GM12878 (cell line): ENCODE measurements around the gene POLR3F. TPM values are rescaled to one million over a fixed set of nuclear protein-coding genes. Genes with fewer than 3 reads are reported as not detected.

ENCODE experiments used
- ATAC-seq: fragments of 200-7000 bp; cut with Tn5 transposase; 3 replicates; pipeline ENCODE4 v1.9.1; 2020; ENCODE audit warnings: mild to moderate bottlenecking, moderate library complexity
- BruUV-seq: library from RNA; stranded (reverse); fragments of 400-500 nt; replicated peaks from 2 replicates; lab custom pipeline; 2021; lab: Mats Ljungman, UMichigan
- CTCF ChIA-PET: fragments of 300-600 bp; sonication (Branson Sonifier 250); formaldehyde crosslinking; extraction: SDS; loops from one replicate; lab custom pipeline; 2021; ENCODE audit warnings: inconsistent platforms; lab: Yijun Ruan, JAX
- POLR2A ChIA-PET: fragments of 350-600 bp; formaldehyde crosslinking; extraction: SDS; loops from one replicate; lab custom pipeline; 2021; ENCODE audit warnings: inconsistent platforms; lab: Charles Lee
- RAD21 ChIA-PET: fragments of 300-600 bp; sonication (Branson Sonifier 250); formaldehyde crosslinking; loops from one replicate; lab custom pipeline; 2023; ENCODE audit warnings: antibody characterized with exemption; ENCODE audit not compliant: unreplicated experiment; lab: Charles Lee
- SMC1A ChIA-PET: fragments of 300-600 bp; sonication (Branson Sonifier 250); formaldehyde crosslinking; loops from one replicate; lab custom pipeline; 2023; ENCODE audit not compliant: unreplicated experiment, uncharacterized antibody; lab: Charles Lee
- DNase-seq: peaks from one replicate; pipeline ENCODE4 v3.0.0-alpha.2; 2011; ENCODE audit warnings: low read depth, low spot score
- FAIRE-seq: peaks from 3 replicates; lab custom pipeline; 2011; peaks lifted over from hg19 to GRCh38; lab: Jason Lieb, UNC
- H2AFZ ChIP-seq: 2 replicates; pipeline ENCODE4 v1.6.0; 2011; ENCODE audit warnings: low read depth, low read length, control low read depth; ENCODE audit not compliant: control insufficient read depth
- H3K27ac ChIP-seq: 2 replicates; pipeline ENCODE4 v1.5.1; 2011; ENCODE audit warnings: control low read depth; ENCODE audit not compliant: control insufficient read depth, insufficient read depth
- H3K27me3 ChIP-seq, 2 experiments: replicated peaks in 1 of 2; 2 replicates each; pipeline versions ENCODE4 v1.6.0 to v1.6.1; 2011; ENCODE audit warnings: low read length in 1 of 2; ENCODE audit not compliant: control insufficient read depth in 2 of 2, insufficient read depth in 2 of 2
- H3K36me3 ChIP-seq, 2 experiments: 2 replicates each; pipeline ENCODE4 v1.5.1; 2011; ENCODE audit warnings: low read length in 1 of 2; ENCODE audit not compliant: control insufficient read depth in 2 of 2, insufficient read depth in 2 of 2
- H3K4me1 ChIP-seq: 2 replicates; pipeline ENCODE4 v1.6.1; 2011; ENCODE audit warnings: mild to moderate bottlenecking, low read length, moderate library complexity, mixed read lengths; ENCODE audit not compliant: control insufficient read depth, insufficient read depth
- H3K4me2 ChIP-seq: 2 replicates; pipeline ENCODE4 v1.6.0; 2011; ENCODE audit warnings: control low read depth; ENCODE audit not compliant: control insufficient read depth, insufficient read depth
- H3K4me3 ChIP-seq: fragments of 200-600 bp; sonication (generic); 2 replicates; pipeline ENCODE4 v1.5.1; 2016
- H3K79me2 ChIP-seq: 2 replicates; pipeline ENCODE4 v1.6.0; 2011; ENCODE audit warnings: low read length; ENCODE audit not compliant: control insufficient read depth, insufficient read depth
- H3K9ac ChIP-seq: 2 replicates; pipeline ENCODE4 v1.8.0; 2011; ENCODE audit warnings: low read length, control low read depth, mixed read lengths; ENCODE audit not compliant: control insufficient read depth, insufficient read depth
- H3K9me3 ChIP-seq: replicated peaks from 3 replicates; pipeline ENCODE4 v1.5.1; 2011; ENCODE audit warnings: mild to moderate bottlenecking, low read length; ENCODE audit not compliant: control insufficient read depth, insufficient read depth
- H4K20me1 ChIP-seq: 2 replicates; pipeline ENCODE4 v1.6.0; 2011; ENCODE audit not compliant: control insufficient read depth, insufficient read depth
- BACH1 ChIP-seq: fragments of 450-650 bp; IDR thresholded peaks from 2 replicates; pipeline ENCODE4 v1.6.1; 2017; ENCODE audit warnings: mild to moderate bottlenecking, borderline replicate concordance
- CREB1 ChIP-seq: IDR thresholded peaks from 2 replicates; pipeline ENCODE4 v1.6.1; 2012; ENCODE audit warnings: low read depth, mild to moderate bottlenecking, inconsistent platforms
- EGR1 ChIP-seq, 2 experiments: IDR thresholded peaks; 1 replicate in 1 of 2; 2 replicates in 1 of 2; pipeline ENCODE4 v1.6.1; 2011 to 2012; ENCODE audit warnings: low read depth in 2 of 2, low read length in 2 of 2, borderline replicate concordance in 1 of 2, mild to moderate bottlenecking in 1 of 2, moderate library complexity in 1 of 2
- GATAD2B ChIP-seq: fragments of 450-650 bp; conservative IDR thresholded peaks from 2 replicates; pipeline ENCODE4 v1.6.1; 2017; ENCODE audit warnings: low read depth, mild to moderate bottlenecking, moderate library complexity
- HCFC1 ChIP-seq: fragments of 150-350 bp; IDR thresholded peaks from 2 replicates; pipeline ENCODE4 v1.6.1; 2014; ENCODE audit warnings: low read length
- JUND ChIP-seq: IDR thresholded peaks from 2 replicates; pipeline ENCODE4 v1.6.1; 2012; ENCODE audit warnings: low read depth, mild to moderate bottlenecking, low read length, improper control_type of control experiment, moderate library complexity
- RBBP5 ChIP-seq: fragments of 200-600 bp; sonication (generic); conservative IDR thresholded peaks from 2 replicates; pipeline ENCODE4 v1.6.1; 2016
- RCOR1 ChIP-seq: conservative IDR thresholded peaks from 2 replicates; pipeline ENCODE4 v1.6.1; 2012; ENCODE audit warnings: low read depth, low read length, improper control_type of control experiment
- TARDBP ChIP-seq: IDR thresholded peaks from 2 replicates; pipeline ENCODE4 v1.6.1; 2016; ENCODE audit warnings: borderline replicate concordance
- ZNF687 ChIP-seq: fragments of 450-650 bp; IDR thresholded peaks from 2 replicates; pipeline ENCODE4 v1.6.1; 2017; ENCODE audit warnings: mild to moderate bottlenecking, moderate library complexity
- ZSCAN29 ChIP-seq: fragments of 450-650 bp; IDR thresholded peaks from 2 replicates; pipeline ENCODE4 v1.6.1; 2017; ENCODE audit warnings: mild to moderate bottlenecking, moderate library complexity
- WGBS: methylation state at CpG from one replicate; pipeline ENCODE4 v1.1.6; 2016; ENCODE audit warnings: low lambda C conversion rate; ENCODE audit not compliant: insufficient replicate concordance, insufficient coverage; ENCODE audit errors: missing lambda C conversion rate; 5-methylcytosine and 5-hydroxymethylcytosine counted together
- in situ Hi-C: fragments of 300-500 bp; cut with MboI; formaldehyde crosslinking; loops from 9 replicates; pipeline ENCODE4 v1.14.3; 2018; ENCODE audit warnings: mixed read lengths
- intact Hi-C: fragments of 100-400 bp; cut with micrococcal nuclease; formaldehyde crosslinking; loops from one replicate; pipeline ENCODE4 v1.14.2; 2022; ENCODE audit not compliant: unreplicated experiment
- polyA plus RNA-seq, 11 experiments: library from polyadenylated mRNA; depleted of rRNA in 4 of 11; unstranded in 6 of 11; stranded (reverse) in 5 of 11; fragments of >200 nt; fragmentation: Nextera tagmentation in 4 of 11; fragmentation: Illumina TruSeq in 1 of 11; extraction: Ambion mirVana in 4 of 11; extraction: Trizol in 1 of 11; gene quantifications; 1 replicate in 1 of 11; 2 replicates in 10 of 11; pipeline versions ENCODE4 v1.2.1 to v1.2.3, GENCODE V29; 2011 to 2016; ENCODE audit warnings: inconsistent platforms in 2 of 11, missing spikeins in 2 of 11, low read depth in 1 of 11
- total RNA-seq, 4 experiments: library from RNA; depleted of rRNA in 3 of 4; stranded (reverse); fragments of >200 nt in 3 of 4; fragmentation: Illumina TruSeq in 1 of 4; extraction: Trizol in 1 of 4; gene quantifications; 2 replicates each; pipeline versions ENCODE4 v1.2.1 to v1.2.3, GENCODE V29; 2013 to 2021
- TF ChIP-seq, protein P1 (sequence below): fragments of 450-650 bp; IDR thresholded peaks from 2 replicates; pipeline ENCODE4 v1.6.1; 2018; ENCODE audit warnings: mild to moderate bottlenecking, low read depth, moderate library complexity; ENCODE audit not compliant: partially characterized antibody
- TF ChIP-seq, protein P2 (sequence below): fragments of 450-650 bp; IDR thresholded peaks from 2 replicates; pipeline ENCODE4 v1.6.1; 2016; ENCODE audit warnings: mild to moderate bottlenecking
- TF ChIP-seq, protein P3 (sequence below): IDR thresholded peaks from 2 replicates; pipeline ENCODE4 v1.6.1; 2012; ENCODE audit warnings: low read length, inconsistent platforms

Gene POLR3F
- total and polyA plus RNA-seq, 10 of the 15 experiments (the other 5 are each of a cell fraction or from before 2014, with no cell fraction given) = 8.7 to 18.1 (median 12.6) TPM

DNA sequence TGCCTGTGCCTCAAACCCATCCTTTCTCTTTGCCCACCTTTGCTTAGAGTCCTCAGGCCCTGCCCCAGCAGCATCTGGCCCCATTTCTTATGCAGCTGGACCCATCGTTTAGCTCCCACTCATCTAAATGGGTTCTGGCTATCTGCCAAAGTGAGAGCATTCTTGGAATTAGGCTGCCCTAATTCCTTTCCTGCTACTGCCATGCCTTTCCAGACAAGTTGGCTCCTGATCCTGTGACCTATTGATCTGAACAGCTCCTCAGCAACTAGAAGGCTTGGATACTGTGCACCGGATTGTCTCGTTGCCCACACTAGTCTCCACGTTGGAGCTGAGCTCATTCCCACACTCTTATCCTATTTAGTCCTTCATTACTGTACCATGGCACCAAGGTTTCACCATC, 23.3 kb upstream of the POLR3F start (continued):
- TF ChIP-seq, protein P1, sequence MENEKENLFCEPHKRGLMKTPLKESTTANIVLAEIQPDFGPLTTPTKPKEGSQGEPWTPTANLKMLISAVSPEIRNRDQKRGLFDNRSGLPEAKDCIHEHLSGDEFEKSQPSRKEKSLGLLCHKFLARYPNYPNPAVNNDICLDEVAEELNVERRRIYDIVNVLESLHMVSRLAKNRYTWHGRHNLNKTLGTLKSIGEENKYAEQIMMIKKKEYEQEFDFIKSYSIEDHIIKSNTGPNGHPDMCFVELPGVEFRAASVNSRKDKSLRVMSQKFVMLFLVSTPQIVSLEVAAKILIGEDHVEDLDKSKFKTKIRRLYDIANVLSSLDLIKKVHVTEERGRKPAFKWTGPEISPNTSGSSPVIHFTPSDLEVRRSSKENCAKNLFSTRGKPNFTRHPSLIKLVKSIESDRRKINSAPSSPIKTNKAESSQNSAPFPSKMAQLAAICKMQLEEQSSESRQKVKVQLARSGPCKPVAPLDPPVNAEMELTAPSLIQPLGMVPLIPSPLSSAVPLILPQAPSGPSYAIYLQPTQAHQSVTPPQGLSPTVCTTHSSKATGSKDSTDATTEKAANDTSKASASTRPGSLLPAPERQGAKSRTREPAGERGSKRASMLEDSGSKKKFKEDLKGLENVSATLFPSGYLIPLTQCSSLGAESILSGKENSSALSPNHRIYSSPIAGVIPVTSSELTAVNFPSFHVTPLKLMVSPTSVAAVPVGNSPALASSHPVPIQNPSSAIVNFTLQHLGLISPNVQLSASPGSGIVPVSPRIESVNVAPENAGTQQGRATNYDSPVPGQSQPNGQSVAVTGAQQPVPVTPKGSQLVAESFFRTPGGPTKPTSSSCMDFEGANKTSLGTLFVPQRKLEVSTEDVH = no peak
- no peak for TF ChIP-seq BACH1

- Histone ChIP-seq H3K4me3 (no peak overlapping the region), H4K20me1 (no peaks in the 10 kb centered on the region), H3K79me2 (no peaks in the 10 kb centered on the region), H3K4me1 (no peaks in the 10 kb centered on the region), H3K9ac (no peak overlapping the region), H3K27ac (no peak overlapping the region), H3K4me2 (no peak overlapping the region), H2AFZ (no peak overlapping the region), H3K27me3 (no peaks in the 10 kb centered on the region), H3K9me3 (no peaks in the 10 kb centered on the region), H3K36me3 (no peaks in the 10 kb centered on the region)
- intact Hi-C loops = no loop called here
- ATAC-seq = no peak
- SMC1A ChIA-PET = interaction anchor here (1.3 kb wide), 1 partner anchor 11 kb away, joined by 4 read pairs; the partner anchor contains the start of gene POLR3F
- WGBS = 28% methylated on average over 3 of the region's 3 CpGs
- RAD21 ChIA-PET = interaction anchor here (0.6 kb wide), 1 partner anchor 433 kb away, joined by 3 read pairs; no protein-coding TSS in a partner anchor
- CTCF ChIA-PET = no interaction called here
- FAIRE-seq = no peak
- POLR2A ChIA-PET = no interaction called here
- BruUV-seq = no TSS peak
- DNase-seq = no peak
- in situ Hi-C loops = no loop called here
- no peak for TF ChIP-seq RBBP5
- no peak for TF ChIP-seq GATAD2B
- TF ChIP-seq JUND = no peak
- TF ChIP-seq TARDBP = no peak
- TF ChIP-seq HCFC1 = no peak
- TF ChIP-seq RCOR1 = no peak
- TF ChIP-seq ZSCAN29 = no peak
- TF ChIP-seq ZNF687 = no peak
- TF ChIP-seq, protein P2, sequence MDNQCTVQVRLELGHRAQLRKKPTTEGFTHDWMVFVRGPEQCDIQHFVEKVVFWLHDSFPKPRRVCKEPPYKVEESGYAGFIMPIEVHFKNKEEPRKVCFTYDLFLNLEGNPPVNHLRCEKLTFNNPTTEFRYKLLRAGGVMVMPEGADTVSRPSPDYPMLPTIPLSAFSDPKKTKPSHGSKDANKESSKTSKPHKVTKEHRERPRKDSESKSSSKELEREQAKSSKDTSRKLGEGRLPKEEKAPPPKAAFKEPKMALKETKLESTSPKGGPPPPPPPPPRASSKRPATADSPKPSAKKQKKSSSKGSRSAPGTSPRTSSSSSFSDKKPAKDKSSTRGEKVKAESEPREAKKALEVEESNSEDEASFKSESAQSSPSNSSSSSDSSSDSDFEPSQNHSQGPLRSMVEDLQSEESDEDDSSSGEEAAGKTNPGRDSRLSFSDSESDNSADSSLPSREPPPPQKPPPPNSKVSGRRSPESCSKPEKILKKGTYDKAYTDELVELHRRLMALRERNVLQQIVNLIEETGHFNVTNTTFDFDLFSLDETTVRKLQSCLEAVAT = no peak
- no peak for TF ChIP-seq CREB1
- no peak for TF ChIP-seq BACH1
- TF ChIP-seq EGR1 (IDR thresholded peaks at IDR 0.05; ENCODE audit: borderline replicate concordance in 1 of 2, low read depth in 2 of 2, low read length in 2 of 2) = no peak
- TF ChIP-seq, protein P3, sequence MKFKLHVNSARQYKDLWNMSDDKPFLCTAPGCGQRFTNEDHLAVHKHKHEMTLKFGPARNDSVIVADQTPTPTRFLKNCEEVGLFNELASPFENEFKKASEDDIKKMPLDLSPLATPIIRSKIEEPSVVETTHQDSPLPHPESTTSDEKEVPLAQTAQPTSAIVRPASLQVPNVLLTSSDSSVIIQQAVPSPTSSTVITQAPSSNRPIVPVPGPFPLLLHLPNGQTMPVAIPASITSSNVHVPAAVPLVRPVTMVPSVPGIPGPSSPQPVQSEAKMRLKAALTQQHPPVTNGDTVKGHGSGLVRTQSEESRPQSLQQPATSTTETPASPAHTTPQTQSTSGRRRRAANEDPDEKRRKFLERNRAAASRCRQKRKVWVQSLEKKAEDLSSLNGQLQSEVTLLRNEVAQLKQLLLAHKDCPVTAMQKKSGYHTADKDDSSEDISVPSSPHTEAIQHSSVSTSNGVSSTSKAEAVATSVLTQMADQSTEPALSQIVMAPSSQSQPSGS = no peak
Measured at GRCh38 chr20:18456600-18456999, 10.6 kb upstream of the POLR3F start.
